Fibroblast of lung (primary cell): ENCODE measurements around the gene KLHDC7B. TPM values are rescaled to one million over a fixed set of nuclear protein-coding genes. Genes with fewer than 3 reads are reported as not detected.
A peak's percentile ranks its signal among the peaks of the same experiment; 100 is the strongest.

Experiments used
- DNase-seq, 2 donors: peaks; one replicate each; pipeline versions ENCODE4 v3.0.0 to v3.0.0-alpha.2; 2010; ENCODE audit warnings: low read depth in 2 of 2
- H2AFZ ChIP-seq: 2 replicates; pipeline ENCODE4 v1.5.1; 2012; ENCODE audit warnings: low read length, control low read depth, inconsistent platforms
- H3K27ac ChIP-seq: 2 replicates; pipeline ENCODE4 v1.5.1; 2011; ENCODE audit warnings: low read length, control low read depth; ENCODE audit not compliant: insufficient read depth
- H3K27me3 ChIP-seq: 2 replicates; pipeline ENCODE4 v1.5.1; 2011; ENCODE audit warnings: mild to moderate bottlenecking, low read length; ENCODE audit not compliant: control insufficient read depth, insufficient read depth
- H3K36me3 ChIP-seq: 2 replicates; pipeline ENCODE4 v1.5.1; 2011; ENCODE audit warnings: low read length; ENCODE audit not compliant: control insufficient read depth, insufficient read depth
- H3K4me1 ChIP-seq: 2 replicates; pipeline ENCODE4 v1.5.1; 2011; ENCODE audit warnings: low read length; ENCODE audit not compliant: control insufficient read depth, insufficient read depth; ENCODE audit errors: extremely low read depth
- H3K4me2 ChIP-seq: 2 replicates; pipeline ENCODE4 v1.5.1; 2011; ENCODE audit warnings: low read length, control low read depth; ENCODE audit not compliant: insufficient read depth; ENCODE audit errors: extremely low read depth
- H3K4me3 ChIP-seq, 4 experiments: fragments of 200-600 bp in 1 of 4; sonication (generic) in 1 of 4; replicated peaks in 1 of 4; 2 replicates each; pipeline ENCODE4 v1.5.1; 2011 to 2016; ENCODE audit warnings: low read length in 4 of 4, low read depth in 3 of 4, mild to moderate bottlenecking in 3 of 4, control low read depth in 2 of 4, inconsistent platforms in 1 of 4, mixed read lengths in 1 of 4; ENCODE audit not compliant: insufficient read depth in 1 of 4; ENCODE audit errors: control extremely low read depth in 1 of 4
- H3K79me2 ChIP-seq: 2 replicates; pipeline ENCODE4 v1.5.1; 2012; ENCODE audit warnings: mild to moderate bottlenecking, low read length, inconsistent platforms; ENCODE audit not compliant: control insufficient read depth, insufficient read depth
- H3K9ac ChIP-seq: 2 replicates; pipeline ENCODE4 v1.5.1; 2011; ENCODE audit warnings: mild to moderate bottlenecking, low read length, control low read depth; ENCODE audit not compliant: insufficient read depth
- H3K9me3 ChIP-seq: 2 replicates; pipeline ENCODE4 v1.5.1; 2012; ENCODE audit warnings: low read depth, low read length; ENCODE audit not compliant: control insufficient read depth, insufficient read depth
- H4K20me1 ChIP-seq: 2 replicates; pipeline ENCODE4 v1.5.1; 2011; ENCODE audit warnings: low read length; ENCODE audit not compliant: control insufficient read depth, insufficient read depth; ENCODE audit errors: extremely low read depth
- EZH2 ChIP-seq: IDR thresholded peaks from 2 replicates; pipeline ENCODE4 v1.5.1; 2012; ENCODE audit warnings: low read length, control low read depth, mild to moderate bottlenecking; ENCODE audit errors: missing control alignments
- polyA plus RNA-seq, 2 donors: library from polyadenylated mRNA; depleted of rRNA in 1 of 2; stranded (reverse) in 1 of 2; unstranded in 1 of 2; fragments of >200 nt; gene quantifications; 2 replicates each; pipeline ENCODE4 v1.2.1, GENCODE V29; 2011 to 2012; ENCODE audit warnings: missing spikeins in 1 of 2
- total RNA-seq: library from RNA; depleted of rRNA; stranded (reverse); fragments of >200 nt; gene quantifications from 2 replicates; pipeline ENCODE4 v1.2.1, GENCODE V29; 2014
- TF ChIP-seq, protein P1 (sequence below), 2 donors: IDR thresholded peaks in 1 of 2; conservative IDR thresholded peaks in 1 of 2; 1 replicate in 1 of 2; 2 replicates in 1 of 2; pipeline ENCODE4 v1.5.1; 2011 to 2012; ENCODE audit warnings: low read length in 2 of 2, control low read depth in 1 of 2, inconsistent platforms in 1 of 2, low read depth in 1 of 2, mild to moderate bottlenecking in 1 of 2

Gene KLHDC7B
- total and polyA plus RNA-seq, 2 donors (not counting 1 experiment from before 2014, with no cell fraction given), result 0.17 TPM; not detected in 1

DNA sequence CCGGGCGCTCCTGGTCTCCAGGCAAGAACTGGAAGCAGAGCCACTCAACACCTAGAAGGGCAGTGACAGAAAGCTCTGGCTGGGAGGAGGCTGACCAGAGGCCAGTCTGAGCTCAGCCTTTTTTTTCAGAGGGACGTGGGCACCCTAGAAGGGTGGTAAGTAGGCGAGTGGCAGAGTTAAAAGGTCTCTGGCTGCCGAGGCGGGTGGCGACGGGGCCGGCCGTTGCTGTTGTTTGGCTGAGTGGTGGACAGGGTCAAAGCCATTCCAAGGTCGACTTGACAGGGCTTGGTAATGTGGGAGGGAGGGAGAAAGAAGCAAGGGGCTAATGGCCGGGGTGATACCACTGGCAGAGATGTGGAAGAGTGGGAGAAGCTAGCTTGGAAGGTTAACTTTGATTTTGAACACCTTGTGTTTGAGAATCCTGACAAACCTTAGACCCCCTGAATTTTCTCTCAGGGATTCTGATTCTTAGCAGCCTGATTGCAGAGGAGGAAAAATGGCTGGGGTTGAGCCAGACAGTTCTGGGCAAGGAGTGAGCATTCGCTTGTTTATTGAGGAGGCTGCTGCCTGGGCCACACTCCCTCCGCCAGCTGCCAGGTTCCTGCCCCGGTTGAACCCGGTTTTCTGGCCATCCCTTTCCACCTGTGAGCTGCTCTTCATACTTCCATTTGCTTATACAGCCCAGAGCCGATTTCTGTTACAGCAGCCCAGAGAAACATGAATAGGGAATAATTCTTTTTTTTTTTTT is 17.9 kb downstream of the KLHDC7B start:
- peak overlapping the region; percentile 65 to 84 (median 80) for H3K4me3 ChIP-seq
- no peak overlapping the region for H3K9ac ChIP-seq
- H3K36me3 ChIP-seq, result no peaks in the 10 kb centered on the region
- H2AFZ ChIP-seq, result peak overlapping the region; percentile 97
- peak overlapping the region; percentile 97 for H3K4me2 ChIP-seq
- peaks cover 3% of the 10 kb centered on the region for H3K4me1 ChIP-seq
- no peaks in the 10 kb centered on the region for H3K9me3 ChIP-seq
- H3K27me3 ChIP-seq, result peaks cover 6% of the 10 kb centered on the region
- H3K79me2 ChIP-seq, result no peaks in the 10 kb centered on the region
- no peak for DNase-seq
- no peaks in the 10 kb centered on the region for H4K20me1 ChIP-seq
- TF ChIP-seq, protein P1, sequence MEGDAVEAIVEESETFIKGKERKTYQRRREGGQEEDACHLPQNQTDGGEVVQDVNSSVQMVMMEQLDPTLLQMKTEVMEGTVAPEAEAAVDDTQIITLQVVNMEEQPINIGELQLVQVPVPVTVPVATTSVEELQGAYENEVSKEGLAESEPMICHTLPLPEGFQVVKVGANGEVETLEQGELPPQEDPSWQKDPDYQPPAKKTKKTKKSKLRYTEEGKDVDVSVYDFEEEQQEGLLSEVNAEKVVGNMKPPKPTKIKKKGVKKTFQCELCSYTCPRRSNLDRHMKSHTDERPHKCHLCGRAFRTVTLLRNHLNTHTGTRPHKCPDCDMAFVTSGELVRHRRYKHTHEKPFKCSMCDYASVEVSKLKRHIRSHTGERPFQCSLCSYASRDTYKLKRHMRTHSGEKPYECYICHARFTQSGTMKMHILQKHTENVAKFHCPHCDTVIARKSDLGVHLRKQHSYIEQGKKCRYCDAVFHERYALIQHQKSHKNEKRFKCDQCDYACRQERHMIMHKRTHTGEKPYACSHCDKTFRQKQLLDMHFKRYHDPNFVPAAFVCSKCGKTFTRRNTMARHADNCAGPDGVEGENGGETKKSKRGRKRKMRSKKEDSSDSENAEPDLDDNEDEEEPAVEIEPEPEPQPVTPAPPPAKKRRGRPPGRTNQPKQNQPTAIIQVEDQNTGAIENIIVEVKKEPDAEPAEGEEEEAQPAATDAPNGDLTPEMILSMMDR (conservative IDR thresholded peaks at IDR 0.05 in 1 of 2, IDR thresholded peaks at IDR 0.05 in 1 of 2; ENCODE audit: low read depth in 1 of 2, low read length in 2 of 2), result no peak
- TF ChIP-seq EZH2, result no peak
- H3K27ac ChIP-seq, result no peak overlapping the region

- no peak overlapping the region for H2AFZ ChIP-seq
- H4K20me1 ChIP-seq, result no peaks in the 10 kb centered on the region
- H3K4me3 ChIP-seq, result no peak overlapping the region
- TF ChIP-seq EZH2, result no peak
- TF ChIP-seq, protein P1 (conservative IDR thresholded peaks at IDR 0.05 in 1 of 2, IDR thresholded peaks at IDR 0.05 in 1 of 2; ENCODE audit: low read depth in 1 of 2, low read length in 2 of 2), result no peak
- no peaks in the 10 kb centered on the region for H3K79me2 ChIP-seq
- H3K9me3 ChIP-seq, result no peaks in the 10 kb centered on the region
- no peaks in the 10 kb centered on the region for H3K36me3 ChIP-seq
- peaks cover 6% of the 10 kb centered on the region for H3K27me3 ChIP-seq
- H3K9ac ChIP-seq, result no peak overlapping the region
- no peak overlapping the region for H3K4me2 ChIP-seq
- peaks cover 3% of the 10 kb centered on the region for H3K4me1 ChIP-seq
- no peak overlapping the region for H3K27ac ChIP-seq
- no peak for DNase-seq
These were observed 18.6 kb downstream of the KLHDC7B start for GRCh38 chr22:50564289-50564688.

GRCh38 chr22:50567721-50568252 is 22.1 kb downstream of the KLHDC7B start:
- Histone ChIP-seq H3K27ac (no peak overlapping the region), H3K4me2 (no peak overlapping the region), H3K9me3 (no peaks in the 10 kb centered on the region), H3K9ac (no peak overlapping the region), H2AFZ (no peak overlapping the region), H3K4me1 (peaks cover 3% of the 10 kb centered on the region), H3K4me3 (no peak overlapping the region), H3K27me3 (no peaks in the 10 kb centered on the region), H3K36me3 (no peaks in the 10 kb centered on the region), H4K20me1 (no peaks in the 10 kb centered on the region), H3K79me2 (no peaks in the 10 kb centered on the region)
- no peak for TF ChIP-seq EZH2
- TF ChIP-seq, protein P1 (conservative IDR thresholded peaks at IDR 0.05 in 1 of 2, IDR thresholded peaks at IDR 0.05 in 1 of 2; ENCODE audit: low read depth in 1 of 2, low read length in 2 of 2), result no peak
- DNase-seq, result no peak
